ENCODE measurements around the gene ZNF821.

The ZNF821 gene

GRCh38 chr16:71904239-71904638 is 20.3 kb upstream of the ZNF821 start:
- no peak overlapping the region for H3K4me2 ChIP-seq (ENCODE audit: low read length)
- H4K20me1 ChIP-seq (ENCODE audit: control insufficient read depth, insufficient read depth, low read depth, low read length), result peaks cover 38% of the 10 kb centered on the region
- TF ChIP-seq EZH2phosphoT487 (IDR thresholded peaks at IDR 0.05; ENCODE audit: borderline replicate concordance, low read length) (no peak), CTCF (IDR thresholded peaks at IDR 0.05; ENCODE audit: low read depth, low read length, poor library complexity, severe bottlenecking) (no peak)
- peaks cover 100% of the 10 kb centered on the region for H3K79me2 ChIP-seq (ENCODE audit: control insufficient read depth, low read length)
- H3K27me3 ChIP-seq (ENCODE audit: control insufficient read depth, low read length), result no peaks in the 10 kb centered on the region
- H3F3A ChIP-seq (ENCODE audit: control insufficient read depth, insufficient read depth), result peaks cover 2% of the 10 kb centered on the region
- H3K36me3 ChIP-seq (ENCODE audit: control insufficient read depth, low read length), result peaks cover 31% of the 10 kb centered on the region
- H3K4me3 ChIP-seq (ENCODE audit: low read length), result no peak overlapping the region
- no peak overlapping the region for H3K27ac ChIP-seq (ENCODE audit: low read depth, low read length)
- H3K4me1 ChIP-seq (ENCODE audit: control insufficient read depth, low read length), result peaks cover 35% of the 10 kb centered on the region
- H3K9me2 ChIP-seq (replicated peaks; ENCODE audit: control insufficient read depth, low read length), result no peaks in the 10 kb centered on the region
- no peaks in the 10 kb centered on the region for H3K9me3 ChIP-seq (ENCODE audit: control insufficient read depth, insufficient read depth, low read length)

- Histone ChIP-seq H3K27ac (ENCODE audit: low read depth, low read length) (no peak overlapping the region), H3K4me3 (ENCODE audit: low read length) (no peak overlapping the region), H3K36me3 (ENCODE audit: control insufficient read depth, low read length) (peaks cover 31% of the 10 kb centered on the region), H3K79me2 (ENCODE audit: control insufficient read depth, low read length) (peaks cover 100% of the 10 kb centered on the region), H3F3A (ENCODE audit: control insufficient read depth, insufficient read depth) (peaks cover 4% of the 10 kb centered on the region), H3K4me1 (ENCODE audit: control insufficient read depth, low read length) (peaks cover 40% of the 10 kb centered on the region), H3K9me3 (ENCODE audit: control insufficient read depth, insufficient read depth, low read length) (no peaks in the 10 kb centered on the region), H3K4me2 (ENCODE audit: low read length) (no peak overlapping the region), H4K20me1 (ENCODE audit: control insufficient read depth, insufficient read depth, low read depth, low read length) (peaks cover 36% of the 10 kb centered on the region), H3K27me3 (ENCODE audit: control insufficient read depth, low read length) (no peaks in the 10 kb centered on the region), H3K9me2 (replicated peaks; ENCODE audit: control insufficient read depth, low read length) (no peaks in the 10 kb centered on the region)
- TF ChIP-seq EZH2phosphoT487 (IDR thresholded peaks at IDR 0.05; ENCODE audit: borderline replicate concordance, low read length) (no peak), CTCF (IDR thresholded peaks at IDR 0.05; ENCODE audit: low read depth, low read length, poor library complexity, severe bottlenecking) (no peak)
Measured at GRCh38 chr16:71903608-71904007, 19.6 kb upstream of the ZNF821 start.

GRCh38 chr16:71902656-71903365 is 18.8 kb upstream of the ZNF821 start:
- Histone ChIP-seq H3K79me2 (ENCODE audit: control insufficient read depth, low read length) (peaks cover 100% of the 10 kb centered on the region), H3K9me3 (ENCODE audit: control insufficient read depth, insufficient read depth, low read length) (no peaks in the 10 kb centered on the region), H3K27me3 (ENCODE audit: control insufficient read depth, low read length) (no peaks in the 10 kb centered on the region), H3K36me3 (ENCODE audit: control insufficient read depth, low read length) (peaks cover 30% of the 10 kb centered on the region), H3K4me3 (ENCODE audit: low read length) (no peak overlapping the region), H3K27ac (ENCODE audit: low read depth, low read length) (no peak overlapping the region), H3K4me1 (ENCODE audit: control insufficient read depth, low read length) (peaks cover 47% of the 10 kb centered on the region), H3F3A (ENCODE audit: control insufficient read depth, insufficient read depth) (peaks cover 4% of the 10 kb centered on the region), H3K4me2 (ENCODE audit: low read length) (no peak overlapping the region), H3K9me2 (replicated peaks; ENCODE audit: control insufficient read depth, low read length) (no peaks in the 10 kb centered on the region), H4K20me1 (ENCODE audit: control insufficient read depth, insufficient read depth, low read depth, low read length) (peaks cover 33% of the 10 kb centered on the region)
- TF ChIP-seq EZH2phosphoT487 (IDR thresholded peaks at IDR 0.05; ENCODE audit: borderline replicate concordance, low read length) (no peak), CTCF (IDR thresholded peaks at IDR 0.05; ENCODE audit: low read depth, low read length, poor library complexity, severe bottlenecking) (no peak)

All from DOHH2 (cell line).